ENCODE data around the gene NEMP1.

NEMP1 gene

DNA sequence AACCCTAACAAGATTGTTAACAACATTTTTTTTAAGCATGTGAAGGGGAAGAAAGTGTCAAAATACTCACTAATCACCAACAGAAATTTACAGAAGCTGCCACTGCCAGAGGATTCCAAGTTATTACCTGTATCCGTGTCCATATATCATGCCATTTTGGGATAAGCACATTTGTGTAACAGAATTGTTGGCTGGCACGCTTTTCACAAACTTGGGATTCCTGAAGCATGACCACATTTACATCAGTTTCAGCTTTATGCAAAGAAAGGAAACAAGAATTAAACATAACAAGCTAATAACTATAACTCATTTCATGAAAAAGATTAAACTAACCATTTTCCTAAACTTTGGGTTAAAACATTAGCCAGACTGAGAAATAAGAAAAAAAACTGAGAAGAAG is 5.9 kb downstream of the NEMP1 start:
- DNase-seq, result no peak
- no peak overlapping the region for H3K4me3 ChIP-seq (ENCODE audit: control insufficient read depth in 1 of 7, extremely low read depth in 1 of 7, insufficient read depth in 4 of 7, low read depth in 2 of 7, low read length in 6 of 7)
- POLR2A ChIA-PET, result interaction anchor here (0.6 kb wide), 1 partner anchor 39 kb away, joined by 8 read pairs; the partner anchor contains the start of gene STAT6
- CTCF ChIA-PET, result interaction anchor here (0.6 to 29.8 kb wide), 8 partner anchors 8 to 116 kb away, joined by 3 to 835 read pairs (median 6); partner anchors contain the start of genes NAB2 and STAT6
- peaks cover 0 to 38% (median 14%) of the 10 kb centered on the region in 4 experiments for H3K36me3 ChIP-seq (ENCODE audit: control insufficient read depth in 4 of 4, insufficient read depth in 4 of 4, low read length in 3 of 4)
- 100% methylated on average over 2 of the region's 2 CpGs for WGBS (ENCODE audit: insufficient coverage)
- H3K27ac ChIP-seq (ENCODE audit: insufficient read depth in 1 of 2, low read depth in 1 of 2, low read length in 2 of 2, poor library complexity in 1 of 2, severe bottlenecking in 2 of 2), result no peak overlapping the region
- no peaks in the 10 kb centered on the region for H3K27me3 ChIP-seq (replicated peaks in 2 of 5; ENCODE audit: control insufficient read depth in 4 of 5, insufficient read depth in 5 of 5, low read length in 4 of 5)
- H3K4me1 ChIP-seq (ENCODE audit: control extremely low read depth in 1 of 4, control insufficient read depth in 4 of 4, insufficient read depth in 4 of 4, low read length in 3 of 4), result peaks cover 0 to 11% (median 9%) of the 10 kb centered on the region in 4 experiments
- no peaks in the 10 kb centered on the region for H3K9me3 ChIP-seq (ENCODE audit: control extremely low read depth in 1 of 5, control insufficient read depth in 4 of 5, insufficient read depth in 2 of 5, low read depth in 1 of 5, low read length in 4 of 5)

DNA sequence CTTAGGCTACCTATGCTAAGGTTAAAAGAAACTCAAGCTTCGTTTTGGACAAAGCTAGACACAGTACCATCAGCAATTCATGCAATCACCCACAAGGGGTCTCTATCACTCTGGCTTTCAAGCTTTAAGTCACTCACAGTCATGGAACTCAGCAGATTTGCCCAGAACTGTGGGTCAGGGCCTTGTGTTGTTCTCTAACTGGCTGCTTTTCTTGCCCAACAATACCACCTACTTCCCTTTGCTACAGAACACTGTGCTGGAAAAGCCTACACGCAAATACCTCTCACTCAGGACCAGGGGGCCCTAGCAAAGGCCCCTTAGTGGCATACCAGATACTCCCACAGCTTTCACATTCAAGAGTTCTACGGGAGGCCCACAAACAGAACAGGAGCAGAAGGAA is 9.1 kb downstream of the NEMP1 start:
- WGBS (ENCODE audit: insufficient coverage), result 0% methylated on average over 2 of the region's 3 CpGs
- CTCF ChIA-PET, result interaction anchor here (0.8 to 29.8 kb wide), 17 partner anchors 11 to 111 kb away, joined by 3 to 835 read pairs (median 6); partner anchors contain the start of genes NAB2, NEMP1 and STAT6

DNA sequence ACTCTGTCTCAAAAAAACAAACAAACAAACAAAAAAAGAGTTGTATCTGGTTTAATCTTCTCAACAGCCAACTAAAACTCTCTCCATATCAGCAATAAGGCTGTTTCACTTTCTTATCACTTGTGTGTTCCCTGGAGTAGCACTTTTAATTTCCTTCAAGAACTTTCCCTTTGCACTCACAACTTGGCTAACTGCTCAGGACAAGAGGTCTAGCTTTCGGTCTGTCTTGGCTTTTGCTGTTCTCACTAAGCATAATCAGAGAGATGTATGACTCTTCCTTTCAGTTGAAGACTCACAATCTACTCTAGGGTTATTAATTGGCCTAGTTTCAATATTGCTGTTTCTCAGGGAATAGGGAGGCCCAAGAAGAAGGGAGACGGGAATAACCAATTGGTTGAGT is 12.3 kb downstream of the NEMP1 start:
- Histone ChIP-seq H3K4me3 (ENCODE audit: control insufficient read depth in 1 of 7, extremely low read depth in 1 of 7, insufficient read depth in 4 of 7, low read depth in 2 of 7, low read length in 6 of 7) (no peak overlapping the region), H3K36me3 (ENCODE audit: control insufficient read depth in 4 of 4, insufficient read depth in 4 of 4, low read length in 3 of 4) (peaks cover 3 to 43% (median 16%) of the 10 kb centered on the region in 4 experiments), H3K4me1 (ENCODE audit: control extremely low read depth in 1 of 4, control insufficient read depth in 4 of 4, insufficient read depth in 4 of 4, low read length in 3 of 4) (peaks cover 0 to 15% (median 6%) of the 10 kb centered on the region in 4 experiments), H3K27ac (ENCODE audit: insufficient read depth in 1 of 2, low read depth in 1 of 2, low read length in 2 of 2, poor library complexity in 1 of 2, severe bottlenecking in 2 of 2) (no peak overlapping the region), H3K27me3 (replicated peaks in 2 of 5; ENCODE audit: control insufficient read depth in 4 of 5, insufficient read depth in 5 of 5, low read length in 4 of 5) (no peaks in the 10 kb centered on the region), H3K9me3 (ENCODE audit: control extremely low read depth in 1 of 5, control insufficient read depth in 4 of 5, insufficient read depth in 2 of 5, low read depth in 1 of 5, low read length in 4 of 5) (no peaks in the 10 kb centered on the region)
- ChIA-PET POLR2A (no interaction called here), CTCF (interaction anchor here (1.4 to 29.8 kb wide), 4 partner anchors 14 to 58 kb away, joined by 4 to 835 read pairs (median 14); partner anchors contain the start of genes NAB2 and STAT6)
- no peak for DNase-seq
- WGBS (ENCODE audit: insufficient coverage), result 95% methylated on average over 2 of the region's 2 CpGs

More for the DNA sequence above, 9.1 kb downstream of the NEMP1 start:
- Histone ChIP-seq H3K4me3 (ENCODE audit: control insufficient read depth in 1 of 7, extremely low read depth in 1 of 7, insufficient read depth in 4 of 7, low read depth in 2 of 7, low read length in 6 of 7) (no peak overlapping the region), H3K27ac (ENCODE audit: insufficient read depth in 1 of 2, low read depth in 1 of 2, low read length in 2 of 2, poor library complexity in 1 of 2, severe bottlenecking in 2 of 2) (peak overlapping the region in 1 of 2 experiments; percentile 68), H3K9me3 (ENCODE audit: control extremely low read depth in 1 of 5, control insufficient read depth in 4 of 5, insufficient read depth in 2 of 5, low read depth in 1 of 5, low read length in 4 of 5) (no peaks in the 10 kb centered on the region), H3K36me3 (ENCODE audit: control insufficient read depth in 4 of 4, insufficient read depth in 4 of 4, low read length in 3 of 4) (peaks cover 3 to 48% (median 18%) of the 10 kb centered on the region in 4 experiments), H3K4me1 (ENCODE audit: control extremely low read depth in 1 of 4, control insufficient read depth in 4 of 4, insufficient read depth in 4 of 4, low read length in 3 of 4) (peaks cover 0 to 9% (median 6%) of the 10 kb centered on the region in 4 experiments), H3K27me3 (replicated peaks in 2 of 5; ENCODE audit: control insufficient read depth in 4 of 5, insufficient read depth in 5 of 5, low read length in 4 of 5) (no peaks in the 10 kb centered on the region)
- POLR2A ChIA-PET, result interaction anchor here (0.8 to 2.4 kb wide), 4 partner anchors 19 to 42 kb away, joined by 3 to 23 read pairs (median 6); partner anchors contain the start of genes NAB2 and STAT6
- DNase-seq, result peak; percentile 89 to 94 (median 93)

DNA sequence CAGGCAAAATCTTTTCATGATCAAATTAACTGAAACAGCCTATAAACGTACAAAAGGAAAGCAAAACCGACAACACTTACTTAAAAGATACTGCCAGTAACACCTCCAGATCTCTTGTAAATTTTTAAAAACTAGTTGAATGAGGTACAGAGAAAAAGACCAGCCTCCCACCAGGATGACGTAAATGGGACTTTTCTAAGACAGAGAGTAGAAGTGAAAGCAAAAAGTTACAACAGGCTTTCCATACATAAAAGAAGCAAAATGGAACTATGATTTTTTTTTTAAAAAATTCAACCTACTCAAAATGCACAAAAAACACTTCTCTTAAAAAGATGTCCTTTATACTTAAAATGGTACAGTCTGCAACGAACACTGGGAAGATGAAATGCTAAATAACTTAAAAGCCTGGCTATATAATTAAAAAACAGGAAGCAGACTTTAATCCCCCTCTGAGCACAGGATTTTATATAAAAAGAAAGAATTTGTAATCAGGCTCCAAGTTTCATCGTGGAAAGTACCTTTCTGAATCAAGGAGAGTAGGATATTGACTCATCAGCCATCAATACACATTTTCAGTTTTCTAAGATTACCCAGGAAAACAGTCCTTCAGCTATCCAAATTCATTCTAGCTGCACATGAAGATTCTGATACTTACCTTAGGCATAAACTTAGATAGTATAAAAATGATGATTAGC is 14.5 kb downstream of the NEMP1 start:
- ChIA-PET CTCF (interaction anchor here (1.6 to 29.8 kb wide), 10 partner anchors 9 to 309 kb away, joined by 4 to 835 read pairs (median 11); partner anchors contain the start of genes NAB2, STAT6, TAC3 and ZBTB39), POLR2A (no interaction called here)
- Histone ChIP-seq H3K4me1 (ENCODE audit: control extremely low read depth in 1 of 4, control insufficient read depth in 4 of 4, insufficient read depth in 4 of 4, low read length in 3 of 4) (peaks cover 0 to 9% (median 0%) of the 10 kb centered on the region in 4 experiments), H3K9me3 (ENCODE audit: control extremely low read depth in 1 of 5, control insufficient read depth in 4 of 5, insufficient read depth in 2 of 5, low read depth in 1 of 5, low read length in 4 of 5) (no peaks in the 10 kb centered on the region), H3K27ac (ENCODE audit: insufficient read depth in 1 of 2, low read depth in 1 of 2, low read length in 2 of 2, poor library complexity in 1 of 2, severe bottlenecking in 2 of 2) (peak overlapping the region; percentile 27 to 29), H3K36me3 (ENCODE audit: control insufficient read depth in 4 of 4, insufficient read depth in 4 of 4, low read length in 3 of 4) (peaks cover 10 to 47% (median 22%) of the 10 kb centered on the region in 4 experiments), H3K27me3 (replicated peaks in 2 of 5; ENCODE audit: control insufficient read depth in 4 of 5, insufficient read depth in 5 of 5, low read length in 4 of 5) (no peaks in the 10 kb centered on the region), H3K4me3 (ENCODE audit: control insufficient read depth in 1 of 7, extremely low read depth in 1 of 7, insufficient read depth in 4 of 7, low read depth in 2 of 7, low read length in 6 of 7) (peak overlapping the region in 1 of 7 experiments; percentile 34)
- no CpG with 5 or more reads among the region's 5 CpGs for WGBS (ENCODE audit: insufficient coverage)
- DNase-seq, result peak in 2 of 3 donors; percentile 56 to 74

DNA sequence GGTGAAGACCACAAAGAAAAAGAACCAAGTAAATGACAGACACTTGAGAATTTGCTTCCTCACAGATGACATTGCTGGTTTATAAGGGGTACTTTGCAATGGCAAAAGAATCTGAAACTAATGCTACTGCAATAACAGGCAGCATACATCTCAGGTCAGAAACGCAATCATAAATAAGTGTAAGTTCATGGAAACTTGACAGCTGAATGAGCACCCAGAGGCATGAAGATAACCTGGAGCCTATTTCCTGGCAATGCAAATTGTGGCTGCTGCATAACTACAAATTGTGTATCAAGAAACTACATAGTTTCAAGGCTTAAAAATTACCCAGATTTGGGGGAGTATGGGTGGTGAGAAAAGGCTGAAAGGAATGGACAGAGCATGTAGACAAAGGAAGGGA is 20.1 kb downstream of the NEMP1 start:
- 100% methylated on average over 1 of the region's 1 CpG for WGBS (ENCODE audit: insufficient coverage)
- no peak for DNase-seq
- ChIA-PET CTCF (interaction anchor here (0.9 to 29.8 kb wide), 12 partner anchors 10 to 296 kb away, joined by 3 to 835 read pairs (median 12); partner anchors contain the start of genes HSD17B6, MYO1A, NAB2 and STAT6), POLR2A (no interaction called here)
- H3K4me1 ChIP-seq (ENCODE audit: control extremely low read depth in 1 of 4, control insufficient read depth in 4 of 4, insufficient read depth in 4 of 4, low read length in 3 of 4), result no peaks in the 10 kb centered on the region
- no peaks in the 10 kb centered on the region for H3K27me3 ChIP-seq (replicated peaks in 2 of 5; ENCODE audit: control insufficient read depth in 4 of 5, insufficient read depth in 5 of 5, low read length in 4 of 5)
- H3K27ac ChIP-seq (ENCODE audit: insufficient read depth in 1 of 2, low read depth in 1 of 2, low read length in 2 of 2, poor library complexity in 1 of 2, severe bottlenecking in 2 of 2), result peak overlapping the region in 1 of 2 experiments; percentile 1
- H3K4me3 ChIP-seq (ENCODE audit: control insufficient read depth in 1 of 7, extremely low read depth in 1 of 7, insufficient read depth in 4 of 7, low read depth in 2 of 7, low read length in 6 of 7), result no peak overlapping the region
- peaks cover 15 to 53% (median 34%) of the 10 kb centered on the region in 4 experiments for H3K36me3 ChIP-seq (ENCODE audit: control insufficient read depth in 4 of 4, insufficient read depth in 4 of 4, low read length in 3 of 4)
- H3K9me3 ChIP-seq (ENCODE audit: control extremely low read depth in 1 of 5, control insufficient read depth in 4 of 5, insufficient read depth in 2 of 5, low read depth in 1 of 5, low read length in 4 of 5), result no peaks in the 10 kb centered on the region

DNA sequence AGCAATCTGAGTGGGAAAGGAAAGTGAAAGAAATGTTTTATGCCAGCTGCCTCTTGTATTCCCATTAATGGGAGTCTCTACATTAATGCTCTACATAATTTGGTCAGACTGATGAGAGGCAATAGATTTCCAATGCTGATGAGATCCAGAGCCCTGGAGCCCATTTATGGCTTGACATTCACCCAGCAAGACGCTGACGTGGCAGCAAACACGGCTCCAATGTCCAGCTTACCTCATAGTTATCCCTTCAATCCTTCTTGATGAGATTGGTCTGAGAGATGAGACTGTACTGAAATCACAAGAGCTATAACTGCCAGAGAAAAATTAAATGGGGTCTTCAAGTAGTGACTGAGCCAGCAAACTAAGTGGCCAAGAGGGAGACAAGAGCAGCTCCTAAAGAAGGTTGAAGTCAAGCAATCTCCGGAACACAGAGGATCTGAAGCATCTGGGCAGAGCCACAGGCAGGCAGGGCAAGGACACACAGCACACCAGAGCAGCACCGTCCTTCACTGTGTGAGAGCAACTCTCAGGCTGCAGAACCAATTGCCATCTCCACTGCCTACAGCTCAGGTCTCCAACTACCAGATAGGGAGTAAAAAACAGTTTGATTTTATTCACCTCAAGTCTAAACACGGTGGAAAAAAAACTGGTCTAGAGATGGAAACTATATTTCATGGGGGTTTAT is 21.4 kb downstream of the NEMP1 start:
- ChIA-PET CTCF (interaction anchor here (0.7 to 29.8 kb wide), 10 partner anchors 8 to 55 kb away, joined by 3 to 835 read pairs (median 8); partner anchors contain the start of genes MYO1A, NAB2, NEMP1 and STAT6), POLR2A (no interaction called here)
- H3K36me3 ChIP-seq (ENCODE audit: control insufficient read depth in 4 of 4, insufficient read depth in 4 of 4, low read length in 3 of 4), result peaks cover 15 to 46% (median 30%) of the 10 kb centered on the region in 4 experiments
- WGBS (ENCODE audit: insufficient coverage), result 87% methylated on average over 5 of the region's 6 CpGs
- no peak for DNase-seq
- H3K4me3 ChIP-seq (ENCODE audit: control insufficient read depth in 1 of 7, extremely low read depth in 1 of 7, insufficient read depth in 4 of 7, low read depth in 2 of 7, low read length in 6 of 7), result no peak overlapping the region
- no peaks in the 10 kb centered on the region for H3K27me3 ChIP-seq (replicated peaks in 2 of 5; ENCODE audit: control insufficient read depth in 4 of 5, insufficient read depth in 5 of 5, low read length in 4 of 5)
- H3K9me3 ChIP-seq (ENCODE audit: control extremely low read depth in 1 of 5, control insufficient read depth in 4 of 5, insufficient read depth in 2 of 5, low read depth in 1 of 5, low read length in 4 of 5), result no peaks in the 10 kb centered on the region
- H3K4me1 ChIP-seq (ENCODE audit: control extremely low read depth in 1 of 4, control insufficient read depth in 4 of 4, insufficient read depth in 4 of 4, low read length in 3 of 4), result no peaks in the 10 kb centered on the region
- no peak overlapping the region for H3K27ac ChIP-seq (ENCODE audit: insufficient read depth in 1 of 2, low read depth in 1 of 2, low read length in 2 of 2, poor library complexity in 1 of 2, severe bottlenecking in 2 of 2)
